WTC11 (cell line): ENCODE measurements around the gene GASK1A. TPM values are rescaled to one million over a fixed set of nuclear protein-coding genes. Genes with fewer than 3 reads are reported as not detected.

Source experiments
- ATAC-seq: fragments of 200-7000 bp; cut with Tn5 transposase; 2 replicates; pipeline ENCODE4 v1.10.0; 2021; ENCODE audit warnings: mild to moderate bottlenecking, moderate library complexity
- CTCF ChIA-PET: fragments of 300-600 bp; sonication (Branson Sonifier 250); formaldehyde crosslinking; loops from one replicate; lab custom pipeline; 2021; ENCODE audit warnings: antibody characterized with exemption; lab: Charles Lee
- POLR2A ChIA-PET: fragments of 350-600 bp; sonication (Branson Sonifier 250); formaldehyde crosslinking; loops from one replicate; lab custom pipeline; 2021; ENCODE audit warnings: antibody characterized with exemption; lab: Charles Lee
- DNase-seq: peaks from one replicate; pipeline ENCODE4 v3.0.0; 2021; ENCODE audit warnings: low spot score
- H3K27ac Mint-ChIP-seq: 2 replicates; pipeline ENCODE4 v1.8.0; 2021; ENCODE audit warnings: mixed read lengths
- H3K27me3 Mint-ChIP-seq: 2 replicates; pipeline ENCODE4 v1.8.0; 2021; ENCODE audit warnings: low read depth, mild to moderate bottlenecking, moderate library complexity, mixed read lengths
- H3K36me3 Mint-ChIP-seq: 2 replicates; pipeline ENCODE4 v1.8.0; 2021; ENCODE audit warnings: mixed read lengths
- H3K4me1 Mint-ChIP-seq: 2 replicates; pipeline ENCODE4 v1.8.0; 2022; ENCODE audit warnings: mixed read lengths
- H3K4me3 Mint-ChIP-seq: 2 replicates; pipeline ENCODE4 v1.8.0; 2021; ENCODE audit warnings: mild to moderate bottlenecking, moderate library complexity, mixed read lengths
- H3K9me3 Mint-ChIP-seq: 2 replicates; pipeline ENCODE4 v1.8.0; 2021; ENCODE audit warnings: mixed read lengths
- CBFB ChIP-seq: sonication (generic); formaldehyde crosslinking; IDR thresholded peaks from 2 replicates; pipeline ENCODE4 v1.8.1; 2022; ENCODE audit warnings: mild to moderate bottlenecking, low read depth, missing genetic modification reagents
- ETV6 ChIP-seq: sonication (generic); formaldehyde crosslinking; IDR thresholded peaks from 2 replicates; pipeline ENCODE4 v1.8.1; 2022; ENCODE audit warnings: mild to moderate bottlenecking, missing genetic modification reagents
- GRHL2 ChIP-seq: fragments of 250-450 bp; sonication (Bioruptor Pico); IDR thresholded peaks from 2 replicates; pipeline ENCODE4 v1.8.0; 2022; ENCODE audit warnings: mild to moderate bottlenecking, moderate library complexity; ENCODE audit not compliant: insufficient replicate concordance, severe bottlenecking
- GTF2I ChIP-seq: fragments of 250-450 bp; sonication (Bioruptor Pico); conservative IDR thresholded peaks from 2 replicates; pipeline ENCODE4 v1.4.0; 2021; ENCODE audit warnings: mild to moderate bottlenecking
- MYBL2 ChIP-seq: sonication (generic); formaldehyde crosslinking; IDR thresholded peaks from 2 replicates; pipeline ENCODE4 v1.8.1; 2023; ENCODE audit warnings: mild to moderate bottlenecking, moderate library complexity, missing genetic modification reagents
- NFATC4 ChIP-seq: fragments of 250-450 bp; sonication (Bioruptor Pico); IDR thresholded peaks from 2 replicates; pipeline ENCODE4 v1.9.0; 2021; ENCODE audit warnings: mild to moderate bottlenecking
- NFYB ChIP-seq: sonication (generic); formaldehyde crosslinking; conservative IDR thresholded peaks from 2 replicates; pipeline ENCODE4 v1.8.0; 2022; ENCODE audit warnings: low read depth, missing genetic modification reagents
- NR2C2 ChIP-seq: sonication (generic); formaldehyde crosslinking; IDR thresholded peaks from 2 replicates; pipeline ENCODE4 v1.8.0; 2022; ENCODE audit warnings: mild to moderate bottlenecking, missing genetic modification reagents
- OVOL2 ChIP-seq: fragments of 250-450 bp; sonication (Bioruptor Pico); IDR thresholded peaks from 2 replicates; pipeline ENCODE4 v1.9.0; 2021; ENCODE audit warnings: mild to moderate bottlenecking, borderline replicate concordance
- SMAD3 ChIP-seq: sonication (generic); formaldehyde crosslinking; IDR thresholded peaks from 2 replicates; pipeline ENCODE4 v1.8.0; 2022; ENCODE audit warnings: missing genetic modification reagents, mild to moderate bottlenecking, borderline replicate concordance
- SP1 ChIP-seq: sonication (generic); formaldehyde crosslinking; conservative IDR thresholded peaks from 2 replicates; pipeline ENCODE4 v1.8.1; 2022; ENCODE audit warnings: missing genetic modification reagents
- TEAD4 ChIP-seq: sonication (generic); formaldehyde crosslinking; IDR thresholded peaks from 2 replicates; pipeline ENCODE4 v1.8.0; 2022; ENCODE audit warnings: mild to moderate bottlenecking, missing genetic modification reagents
- ZBTB21 ChIP-seq: sonication (generic); formaldehyde crosslinking; IDR thresholded peaks from 2 replicates; pipeline ENCODE4 v1.8.1; 2023; ENCODE audit warnings: mild to moderate bottlenecking, missing genetic modification reagents, borderline replicate concordance
- ZNF138 ChIP-seq: sonication (generic); formaldehyde crosslinking; conservative IDR thresholded peaks from 2 replicates; pipeline ENCODE4 v1.8.1; 2022; ENCODE audit warnings: mild to moderate bottlenecking, moderate library complexity, missing genetic modification reagents
- ZNF671 ChIP-seq: fragments of 250-450 bp; sonication (Bioruptor Pico); IDR thresholded peaks from 2 replicates; pipeline ENCODE4 v1.8.0; 2021; ENCODE audit warnings: mild to moderate bottlenecking
- total RNA-seq: library from RNA; stranded (reverse); gene quantifications from 3 replicates; pipeline ENCODE4 v1.2.3, GENCODE V29; 2021
- TF ChIP-seq, protein P1 (sequence below): sonication (generic); formaldehyde crosslinking; IDR thresholded peaks from 2 replicates; pipeline ENCODE4 v1.8.0; 2023; ENCODE audit warnings: mild to moderate bottlenecking, missing genetic modification reagents
- TF ChIP-seq, protein P2 (sequence below): fragments of 250-450 bp; sonication (Bioruptor Pico); IDR thresholded peaks from 2 replicates; pipeline ENCODE4 v1.9.0; 2021; ENCODE audit warnings: moderate library complexity, mild to moderate bottlenecking, inconsistent platforms, borderline replicate concordance
- TF ChIP-seq, protein P3 (sequence below): sonication (generic); formaldehyde crosslinking; IDR thresholded peaks from 2 replicates; pipeline ENCODE4 v1.8.0; 2023; ENCODE audit warnings: missing genetic modification reagents, mild to moderate bottlenecking, borderline replicate concordance
- TF ChIP-seq, protein P4 (sequence below): fragments of 250-450 bp; sonication (Bioruptor Pico); IDR thresholded peaks from 2 replicates; pipeline ENCODE4 v1.8.0; 2021; ENCODE audit warnings: mild to moderate bottlenecking
- TF ChIP-seq, protein P5 (sequence below): sonication (generic); formaldehyde crosslinking; IDR thresholded peaks from 2 replicates; pipeline ENCODE4 v1.8.0; 2022; ENCODE audit warnings: mild to moderate bottlenecking, missing genetic modification reagents
- TF ChIP-seq, protein P6 (sequence below): sonication (generic); formaldehyde crosslinking; IDR thresholded peaks from 2 replicates; pipeline ENCODE4 v1.8.1; 2023; ENCODE audit warnings: mild to moderate bottlenecking, missing genetic modification reagents, moderate library complexity

GASK1A gene
- total RNA-seq, 1 experiment from 2014 or later: 9.6 TPM

DNA sequence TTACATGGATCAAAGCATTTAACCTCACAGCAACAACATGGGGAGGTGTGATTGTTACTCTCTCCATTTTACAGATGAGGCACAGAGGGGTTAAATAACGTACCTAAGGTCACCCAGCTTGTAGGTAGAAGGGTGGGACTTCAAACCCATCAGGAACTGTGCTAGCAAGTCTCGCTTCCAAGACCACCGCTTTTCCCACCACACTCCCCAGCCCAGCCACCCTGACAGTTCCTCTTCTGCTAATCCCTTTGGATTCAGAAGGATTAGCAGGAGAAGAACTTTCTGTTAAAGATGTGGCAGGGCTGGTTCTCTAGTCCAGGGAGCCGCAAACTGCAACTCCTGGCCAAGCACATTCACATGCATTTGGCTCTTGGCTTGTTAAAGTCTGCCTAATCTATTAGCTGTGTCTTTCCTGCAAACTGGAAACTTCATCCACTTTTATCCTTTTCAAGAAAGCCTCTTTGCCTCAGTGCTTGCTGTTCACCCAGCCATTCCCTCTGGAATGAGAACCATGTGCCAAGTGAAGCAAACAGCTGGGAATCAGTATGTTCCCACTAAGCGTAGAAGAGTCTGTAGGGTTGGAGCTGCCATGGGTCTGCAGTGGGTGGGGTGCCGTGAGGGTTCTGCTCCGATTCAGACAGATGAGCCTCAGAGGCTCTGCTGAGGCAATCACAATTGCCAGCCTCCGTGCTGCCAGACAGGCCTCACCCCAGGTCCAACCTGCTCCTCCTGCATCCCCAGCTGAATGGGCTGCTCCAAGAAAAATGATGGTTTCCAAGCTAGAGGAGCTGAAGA, 82.2 kb downstream of the GASK1A start:
- ATAC-seq: no peak
- CTCF ChIA-PET: interaction anchor here (1.7 kb wide), 1 partner anchor 99 kb away, joined by 5 read pairs; no protein-coding TSS in a partner anchor
- peaks cover 27% of the 10 kb centered on the region for H3K9me3 Mint-ChIP-seq

DNA sequence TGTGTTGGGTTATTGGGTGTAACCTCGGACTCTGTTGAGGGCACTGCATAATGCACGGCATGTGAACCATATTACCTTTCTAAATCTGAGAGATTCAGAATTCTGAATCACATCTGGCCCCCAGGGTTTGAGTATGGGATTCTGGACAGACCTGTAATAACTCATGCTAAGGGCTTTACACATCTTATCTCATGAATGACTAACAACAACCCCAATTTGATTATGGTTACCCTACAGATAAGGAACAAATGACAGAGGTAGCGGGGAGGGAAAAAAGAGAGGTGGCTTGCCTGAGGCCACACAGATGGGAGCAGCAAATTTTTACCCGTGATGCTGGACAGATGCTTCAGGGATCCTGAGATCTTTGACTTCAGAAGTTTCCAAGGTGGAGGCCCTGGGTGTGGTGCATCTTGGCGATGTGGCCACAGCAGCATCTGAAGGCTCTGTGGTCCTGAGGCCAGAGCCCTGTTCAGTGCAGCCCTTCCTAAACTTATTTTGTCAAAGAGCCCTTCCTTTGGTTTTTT, 83.0 kb downstream of the GASK1A start:
- ChIA-PET POLR2A (no interaction called here), CTCF (interaction anchor here (1.0 kb wide), 1 partner anchor 9 kb away, joined by 4 read pairs; no protein-coding TSS in a partner anchor)
- DNase-seq (no peak), ATAC-seq (no peak)
- Mint-ChIP-seq H3K4me1 (peaks cover 10% of the 10 kb centered on the region), H3K4me3 (no peak overlapping the region), H3K27me3 (peaks cover 8% of the 10 kb centered on the region; the same call in 1 of the 2 replicates), H3K36me3 (peaks cover 34% of the 10 kb centered on the region), H3K27ac (no peak overlapping the region), H3K9me3 (peaks cover 27% of the 10 kb centered on the region)
- TF ChIP-seq, protein P1, sequence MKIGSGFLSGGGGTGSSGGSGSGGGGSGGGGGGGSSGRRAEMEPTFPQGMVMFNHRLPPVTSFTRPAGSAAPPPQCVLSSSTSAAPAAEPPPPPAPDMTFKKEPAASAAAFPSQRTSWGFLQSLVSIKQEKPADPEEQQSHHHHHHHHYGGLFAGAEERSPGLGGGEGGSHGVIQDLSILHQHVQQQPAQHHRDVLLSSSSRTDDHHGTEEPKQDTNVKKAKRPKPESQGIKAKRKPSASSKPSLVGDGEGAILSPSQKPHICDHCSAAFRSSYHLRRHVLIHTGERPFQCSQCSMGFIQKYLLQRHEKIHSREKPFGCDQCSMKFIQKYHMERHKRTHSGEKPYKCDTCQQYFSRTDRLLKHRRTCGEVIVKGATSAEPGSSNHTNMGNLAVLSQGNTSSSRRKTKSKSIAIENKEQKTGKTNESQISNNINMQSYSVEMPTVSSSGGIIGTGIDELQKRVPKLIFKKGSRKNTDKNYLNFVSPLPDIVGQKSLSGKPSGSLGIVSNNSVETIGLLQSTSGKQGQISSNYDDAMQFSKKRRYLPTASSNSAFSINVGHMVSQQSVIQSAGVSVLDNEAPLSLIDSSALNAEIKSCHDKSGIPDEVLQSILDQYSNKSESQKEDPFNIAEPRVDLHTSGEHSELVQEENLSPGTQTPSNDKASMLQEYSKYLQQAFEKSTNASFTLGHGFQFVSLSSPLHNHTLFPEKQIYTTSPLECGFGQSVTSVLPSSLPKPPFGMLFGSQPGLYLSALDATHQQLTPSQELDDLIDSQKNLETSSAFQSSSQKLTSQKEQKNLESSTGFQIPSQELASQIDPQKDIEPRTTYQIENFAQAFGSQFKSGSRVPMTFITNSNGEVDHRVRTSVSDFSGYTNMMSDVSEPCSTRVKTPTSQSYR (CRISPR knock-in tag): no peak
- TF ChIP-seq CBFB (CRISPR knock-in tag) (no peak), OVOL2 (no peak), GRHL2 (CRISPR knock-in tag) (no peak), ZNF671 (CRISPR knock-in tag) (no peak), ETV6 (CRISPR knock-in tag) (no peak), ZBTB21 (CRISPR knock-in tag) (no peak)
- TF ChIP-seq, protein P2, sequence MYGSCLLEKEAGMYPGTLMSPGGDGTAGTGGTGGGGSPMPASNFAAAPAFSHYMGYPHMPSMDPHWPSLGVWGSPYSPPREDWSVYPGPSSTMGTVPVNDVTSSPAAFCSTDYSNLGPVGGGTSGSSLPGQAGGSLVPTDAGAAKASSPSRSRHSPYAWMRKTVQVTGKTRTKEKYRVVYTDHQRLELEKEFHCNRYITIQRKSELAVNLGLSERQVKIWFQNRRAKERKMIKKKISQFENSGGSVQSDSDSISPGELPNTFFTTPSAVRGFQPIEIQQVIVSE (CRISPR knock-in tag): no peak

More for the DNA sequence above, 82.2 kb downstream of the GASK1A start:
- no peak for DNase-seq
- Mint-ChIP-seq H3K4me3 (no peak overlapping the region), H3K27ac (no peak overlapping the region), H3K4me1 (peaks cover 10% of the 10 kb centered on the region), H3K36me3 (peaks cover 34% of the 10 kb centered on the region), H3K27me3 (peaks cover 8% of the 10 kb centered on the region; the same call in 1 of the 2 replicates)
- POLR2A ChIA-PET: interaction anchor here (0.6 kb wide), 1 partner anchor 173 kb away, joined by 13 read pairs; no protein-coding TSS in a partner anchor
- TF ChIP-seq ZNF138 (CRISPR knock-in tag): no peak
- TF ChIP-seq MYBL2 (CRISPR knock-in tag): no peak
- TF ChIP-seq, protein P3, sequence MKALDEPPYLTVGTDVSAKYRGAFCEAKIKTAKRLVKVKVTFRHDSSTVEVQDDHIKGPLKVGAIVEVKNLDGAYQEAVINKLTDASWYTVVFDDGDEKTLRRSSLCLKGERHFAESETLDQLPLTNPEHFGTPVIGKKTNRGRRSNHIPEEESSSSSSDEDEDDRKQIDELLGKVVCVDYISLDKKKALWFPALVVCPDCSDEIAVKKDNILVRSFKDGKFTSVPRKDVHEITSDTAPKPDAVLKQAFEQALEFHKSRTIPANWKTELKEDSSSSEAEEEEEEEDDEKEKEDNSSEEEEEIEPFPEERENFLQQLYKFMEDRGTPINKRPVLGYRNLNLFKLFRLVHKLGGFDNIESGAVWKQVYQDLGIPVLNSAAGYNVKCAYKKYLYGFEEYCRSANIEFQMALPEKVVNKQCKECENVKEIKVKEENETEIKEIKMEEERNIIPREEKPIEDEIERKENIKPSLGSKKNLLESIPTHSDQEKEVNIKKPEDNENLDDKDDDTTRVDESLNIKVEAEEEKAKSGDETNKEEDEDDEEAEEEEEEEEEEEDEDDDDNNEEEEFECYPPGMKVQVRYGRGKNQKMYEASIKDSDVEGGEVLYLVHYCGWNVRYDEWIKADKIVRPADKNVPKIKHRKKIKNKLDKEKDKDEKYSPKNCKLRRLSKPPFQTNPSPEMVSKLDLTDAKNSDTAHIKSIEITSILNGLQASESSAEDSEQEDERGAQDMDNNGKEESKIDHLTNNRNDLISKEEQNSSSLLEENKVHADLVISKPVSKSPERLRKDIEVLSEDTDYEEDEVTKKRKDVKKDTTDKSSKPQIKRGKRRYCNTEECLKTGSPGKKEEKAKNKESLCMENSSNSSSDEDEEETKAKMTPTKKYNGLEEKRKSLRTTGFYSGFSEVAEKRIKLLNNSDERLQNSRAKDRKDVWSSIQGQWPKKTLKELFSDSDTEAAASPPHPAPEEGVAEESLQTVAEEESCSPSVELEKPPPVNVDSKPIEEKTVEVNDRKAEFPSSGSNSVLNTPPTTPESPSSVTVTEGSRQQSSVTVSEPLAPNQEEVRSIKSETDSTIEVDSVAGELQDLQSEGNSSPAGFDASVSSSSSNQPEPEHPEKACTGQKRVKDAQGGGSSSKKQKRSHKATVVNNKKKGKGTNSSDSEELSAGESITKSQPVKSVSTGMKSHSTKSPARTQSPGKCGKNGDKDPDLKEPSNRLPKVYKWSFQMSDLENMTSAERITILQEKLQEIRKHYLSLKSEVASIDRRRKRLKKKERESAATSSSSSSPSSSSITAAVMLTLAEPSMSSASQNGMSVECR (CRISPR knock-in tag): no peak
- no peak for TF ChIP-seq SP1 (CRISPR knock-in tag)
- TF ChIP-seq, protein P4, sequence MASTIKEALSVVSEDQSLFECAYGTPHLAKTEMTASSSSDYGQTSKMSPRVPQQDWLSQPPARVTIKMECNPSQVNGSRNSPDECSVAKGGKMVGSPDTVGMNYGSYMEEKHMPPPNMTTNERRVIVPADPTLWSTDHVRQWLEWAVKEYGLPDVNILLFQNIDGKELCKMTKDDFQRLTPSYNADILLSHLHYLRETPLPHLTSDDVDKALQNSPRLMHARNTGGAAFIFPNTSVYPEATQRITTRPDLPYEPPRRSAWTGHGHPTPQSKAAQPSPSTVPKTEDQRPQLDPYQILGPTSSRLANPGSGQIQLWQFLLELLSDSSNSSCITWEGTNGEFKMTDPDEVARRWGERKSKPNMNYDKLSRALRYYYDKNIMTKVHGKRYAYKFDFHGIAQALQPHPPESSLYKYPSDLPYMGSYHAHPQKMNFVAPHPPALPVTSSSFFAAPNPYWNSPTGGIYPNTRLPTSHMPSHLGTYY: no peak
- no peak for TF ChIP-seq NFYB (CRISPR knock-in tag)
- TF ChIP-seq NFATC4 (CRISPR knock-in tag): no peak
- no peak for TF ChIP-seq TEAD4 (CRISPR knock-in tag)
- TF ChIP-seq, protein P5, sequence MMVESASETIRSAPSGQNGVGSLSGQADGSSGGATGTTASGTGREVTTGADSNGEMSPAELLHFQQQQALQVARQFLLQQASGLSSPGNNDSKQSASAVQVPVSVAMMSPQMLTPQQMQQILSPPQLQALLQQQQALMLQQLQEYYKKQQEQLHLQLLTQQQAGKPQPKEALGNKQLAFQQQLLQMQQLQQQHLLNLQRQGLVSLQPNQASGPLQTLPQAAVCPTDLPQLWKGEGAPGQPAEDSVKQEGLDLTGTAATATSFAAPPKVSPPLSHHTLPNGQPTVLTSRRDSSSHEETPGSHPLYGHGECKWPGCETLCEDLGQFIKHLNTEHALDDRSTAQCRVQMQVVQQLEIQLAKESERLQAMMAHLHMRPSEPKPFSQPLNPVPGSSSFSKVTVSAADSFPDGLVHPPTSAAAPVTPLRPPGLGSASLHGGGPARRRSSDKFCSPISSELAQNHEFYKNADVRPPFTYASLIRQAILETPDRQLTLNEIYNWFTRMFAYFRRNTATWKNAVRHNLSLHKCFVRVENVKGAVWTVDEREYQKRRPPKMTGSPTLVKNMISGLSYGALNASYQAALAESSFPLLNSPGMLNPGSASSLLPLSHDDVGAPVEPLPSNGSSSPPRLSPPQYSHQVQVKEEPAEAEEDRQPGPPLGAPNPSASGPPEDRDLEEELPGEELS: no peak
- TF ChIP-seq, protein P6, sequence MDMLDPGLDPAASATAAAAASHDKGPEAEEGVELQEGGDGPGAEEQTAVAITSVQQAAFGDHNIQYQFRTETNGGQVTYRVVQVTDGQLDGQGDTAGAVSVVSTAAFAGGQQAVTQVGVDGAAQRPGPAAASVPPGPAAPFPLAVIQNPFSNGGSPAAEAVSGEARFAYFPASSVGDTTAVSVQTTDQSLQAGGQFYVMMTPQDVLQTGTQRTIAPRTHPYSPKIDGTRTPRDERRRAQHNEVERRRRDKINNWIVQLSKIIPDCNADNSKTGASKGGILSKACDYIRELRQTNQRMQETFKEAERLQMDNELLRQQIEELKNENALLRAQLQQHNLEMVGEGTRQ (CRISPR knock-in tag): no peak
- no peak for TF ChIP-seq GTF2I (CRISPR knock-in tag)
- no peak for TF ChIP-seq SMAD3 (CRISPR knock-in tag)
- no peak for TF ChIP-seq NR2C2
- TF ChIP-seq, protein P2 (CRISPR knock-in tag): no peak
